Caco-2 (cell line): ENCODE measurements around the gene ISG20L2. TPM values are rescaled to one million over a fixed set of nuclear protein-coding genes. Genes with fewer than 3 reads are reported as not detected.

ENCODE experiments used
- BruUV-seq: library from RNA; stranded (reverse); fragments of 400-500 nt; replicated peaks from 2 replicates; lab custom pipeline; 2021; lab: Mats Ljungman, UMichigan
- CTCF ChIA-PET: fragments of 300-600 bp; sonication (Branson Sonifier 250); formaldehyde crosslinking; loops from one replicate; lab custom pipeline; 2022; ENCODE audit warnings: antibody characterized with exemption; lab: Charles Lee
- POLR2A ChIA-PET: fragments of 300-600 bp; sonication (Branson Sonifier 250); formaldehyde crosslinking; loops from one replicate; lab custom pipeline; 2022; ENCODE audit warnings: antibody characterized with exemption; lab: Charles Lee
- DNase-seq, 2 experiments: peaks; one replicate each; pipeline versions ENCODE4 v3.0.0 to v3.0.0-alpha.2; 2020 to 2022
- H3K27me3 ChIP-seq: replicated peaks from 2 replicates; pipeline ENCODE4 v1.6.0; 2011; ENCODE audit warnings: low read length; ENCODE audit not compliant: control insufficient read depth, insufficient read depth
- H3K36me3 ChIP-seq: 2 replicates; pipeline ENCODE4 v1.5.1; 2011; ENCODE audit warnings: low read length; ENCODE audit not compliant: control insufficient read depth, insufficient read depth
- H3K4me1 ChIP-seq: fragments of 250-450 bp; sonication (Bioruptor Pico); 2 replicates; pipeline ENCODE4 v1.5.1; 2020; ENCODE audit warnings: mild to moderate bottlenecking
- H3K4me3 ChIP-seq: 2 replicates; pipeline ENCODE4 v1.5.1; 2011; ENCODE audit warnings: low read depth, mild to moderate bottlenecking, control low read depth, low read length
- H3K9me3 ChIP-seq: fragments of 250-450 bp; sonication (Bioruptor Pico); 2 replicates; pipeline ENCODE4 v1.5.1; 2020; ENCODE audit warnings: mild to moderate bottlenecking, moderate library complexity
- H3K27ac Mint-ChIP-seq: one replicate; pipeline ENCODE4 v1.8.0; 2022; ENCODE audit warnings: mixed read lengths; ENCODE audit not compliant: unreplicated experiment
- H3K27me3 Mint-ChIP-seq: one replicate; pipeline ENCODE4 v1.8.0; 2022; ENCODE audit warnings: mixed read lengths; ENCODE audit not compliant: insufficient read depth, unreplicated experiment
- H3K36me3 Mint-ChIP-seq: one replicate; pipeline ENCODE4 v1.8.0; 2022; ENCODE audit warnings: mild to moderate bottlenecking, mixed read lengths; ENCODE audit not compliant: insufficient read depth, unreplicated experiment
- H3K4me1 Mint-ChIP-seq: one replicate; pipeline ENCODE4 v1.8.0; 2022; ENCODE audit warnings: low read depth, mixed read lengths; ENCODE audit not compliant: unreplicated experiment
- H3K4me3 Mint-ChIP-seq: one replicate; pipeline ENCODE4 v1.8.0; 2022; ENCODE audit warnings: mild to moderate bottlenecking, moderate library complexity, mixed read lengths; ENCODE audit not compliant: unreplicated experiment
- H3K9me3 Mint-ChIP-seq: one replicate; pipeline ENCODE4 v1.8.0; 2022; ENCODE audit warnings: mixed read lengths; ENCODE audit not compliant: unreplicated experiment
- intact Hi-C: fragments of 100-400 bp; cut with micrococcal nuclease; formaldehyde crosslinking; loops from one replicate; pipeline ENCODE4 v1.10.0; 2022; ENCODE audit not compliant: unreplicated experiment
- total RNA-seq: library from RNA; stranded (reverse); gene quantifications from 2 replicates; pipeline ENCODE4 v1.2.3, GENCODE V29; 2022
- TF ChIP-seq, protein P1 (sequence below), 2 experiments: fragments of 200-600 bp in 1 of 2; IDR thresholded peaks; 1 replicate in 1 of 2; 2 replicates in 1 of 2; pipeline versions ENCODE4 v1.5.1 to v1.8.0; 2011 to 2022; ENCODE audit warnings: antibody characterized with exemption in 1 of 2, control low read depth in 1 of 2, inconsistent platforms in 1 of 2, low read depth in 1 of 2, low read length in 1 of 2, mild to moderate bottlenecking in 1 of 2, moderate library complexity in 1 of 2; ENCODE audit not compliant: insufficient read depth in 1 of 2, severe bottlenecking in 1 of 2, unreplicated experiment in 1 of 2

ISG20L2 gene
- total RNA-seq, 1 experiment from 2014 or later, result 42.3 TPM

DNA sequence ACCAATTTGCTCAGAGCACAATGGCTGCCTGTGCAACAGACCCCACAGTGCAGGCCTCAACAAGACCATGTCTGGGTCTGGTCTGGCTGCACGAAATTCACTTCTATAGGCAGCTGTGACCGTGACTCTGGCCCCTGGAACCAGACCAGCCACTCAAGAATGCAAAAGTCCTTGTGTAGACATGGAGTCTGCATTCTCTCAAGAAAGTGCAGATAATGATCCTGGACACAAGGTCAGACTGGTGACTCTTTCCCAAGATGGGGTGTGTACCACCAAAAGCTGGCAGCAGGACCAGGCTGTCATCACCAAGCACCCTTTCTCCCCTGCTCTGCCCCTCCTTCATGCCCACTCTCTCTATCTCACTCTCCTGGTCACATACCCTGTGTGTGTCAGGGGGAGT is 7.4 kb downstream of the ISG20L2 start:
- TF ChIP-seq, protein P1, sequence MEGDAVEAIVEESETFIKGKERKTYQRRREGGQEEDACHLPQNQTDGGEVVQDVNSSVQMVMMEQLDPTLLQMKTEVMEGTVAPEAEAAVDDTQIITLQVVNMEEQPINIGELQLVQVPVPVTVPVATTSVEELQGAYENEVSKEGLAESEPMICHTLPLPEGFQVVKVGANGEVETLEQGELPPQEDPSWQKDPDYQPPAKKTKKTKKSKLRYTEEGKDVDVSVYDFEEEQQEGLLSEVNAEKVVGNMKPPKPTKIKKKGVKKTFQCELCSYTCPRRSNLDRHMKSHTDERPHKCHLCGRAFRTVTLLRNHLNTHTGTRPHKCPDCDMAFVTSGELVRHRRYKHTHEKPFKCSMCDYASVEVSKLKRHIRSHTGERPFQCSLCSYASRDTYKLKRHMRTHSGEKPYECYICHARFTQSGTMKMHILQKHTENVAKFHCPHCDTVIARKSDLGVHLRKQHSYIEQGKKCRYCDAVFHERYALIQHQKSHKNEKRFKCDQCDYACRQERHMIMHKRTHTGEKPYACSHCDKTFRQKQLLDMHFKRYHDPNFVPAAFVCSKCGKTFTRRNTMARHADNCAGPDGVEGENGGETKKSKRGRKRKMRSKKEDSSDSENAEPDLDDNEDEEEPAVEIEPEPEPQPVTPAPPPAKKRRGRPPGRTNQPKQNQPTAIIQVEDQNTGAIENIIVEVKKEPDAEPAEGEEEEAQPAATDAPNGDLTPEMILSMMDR (IDR thresholded peaks at IDR 0.05; ENCODE audit: insufficient read depth in 1 of 2, low read depth in 1 of 2, low read length in 1 of 2, severe bottlenecking in 1 of 2, unreplicated experiment in 1 of 2), result no peak
- ChIA-PET CTCF (interaction anchor here (1.0 to 2.1 kb wide), 2 partner anchors 14 to 31 kb away, joined by 7 to 14 read pairs; no protein-coding TSS in a partner anchor), POLR2A (no interaction called here)
- Mint-ChIP-seq H3K9me3 (no peaks in the 10 kb centered on the region), H3K27ac (no peak overlapping the region), H3K4me1 (no peaks in the 10 kb centered on the region), H3K27me3 (no peaks in the 10 kb centered on the region), H3K4me3 (no peak overlapping the region), H3K36me3 (peaks cover 22% of the 10 kb centered on the region)
- BruUV-seq, result no TSS peak
- H3K4me3 ChIP-seq, result no peak overlapping the region
- no peaks in the 10 kb centered on the region for H3K27me3 ChIP-seq
- peaks cover 5% of the 10 kb centered on the region; the same call in 1 of the 2 replicates for H3K4me1 ChIP-seq
- no peak for DNase-seq
- intact Hi-C loops, result no loop called here
- H3K9me3 ChIP-seq, result no peaks in the 10 kb centered on the region
- peaks cover 4% of the 10 kb centered on the region for H3K36me3 ChIP-seq

DNA sequence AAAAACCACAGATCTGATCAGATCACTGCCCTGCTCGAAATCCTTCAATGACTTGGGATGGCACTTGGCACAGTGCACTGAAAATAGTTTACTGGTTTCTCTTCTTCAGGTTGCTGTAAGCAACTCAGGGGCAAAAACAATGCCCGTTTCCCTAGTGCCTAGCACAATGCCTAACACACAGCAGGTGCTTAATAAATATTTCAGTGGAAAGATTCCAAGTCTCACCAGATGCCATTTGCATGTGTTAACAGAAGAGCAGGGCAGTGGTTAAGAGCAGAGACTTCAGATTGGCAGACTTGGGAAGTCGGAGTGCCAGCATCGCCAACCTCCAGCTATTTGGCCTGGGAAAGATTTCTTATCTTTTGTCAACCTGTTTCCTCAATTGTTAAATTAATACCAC is 11.2 kb downstream of the ISG20L2 start:
- intact Hi-C loops, result no loop called here
- ChIA-PET POLR2A (no interaction called here), CTCF (no interaction called here)

DNA sequence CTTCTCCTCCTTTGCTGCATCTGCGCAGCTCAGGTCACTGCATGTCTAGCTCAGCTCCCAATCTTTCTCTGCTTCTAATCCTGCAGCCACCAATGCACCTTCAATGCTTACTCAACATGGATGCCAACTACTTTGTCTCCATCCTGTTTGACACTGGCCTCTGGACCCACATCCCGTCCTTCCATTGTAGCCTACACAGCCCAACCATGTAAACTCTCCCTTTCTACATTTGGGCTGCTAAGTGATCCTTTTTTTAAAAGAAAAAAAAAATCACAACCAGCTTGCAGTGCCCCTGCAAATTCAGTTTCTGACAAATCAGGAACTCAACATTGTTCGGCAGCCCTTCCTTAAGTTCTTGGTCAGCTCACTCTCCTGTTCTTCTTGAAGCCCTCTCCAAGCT is 13.7 kb downstream of the ISG20L2 start:
- TF ChIP-seq, protein P1 (IDR thresholded peaks at IDR 0.05; ENCODE audit: insufficient read depth in 1 of 2, low read depth in 1 of 2, low read length in 1 of 2, severe bottlenecking in 1 of 2, unreplicated experiment in 1 of 2), result no peak
- H3K36me3 Mint-ChIP-seq, result peaks cover 18% of the 10 kb centered on the region
- no TSS peak for BruUV-seq
- H3K4me1 ChIP-seq, result peaks cover 6% of the 10 kb centered on the region
- ChIA-PET CTCF (interaction anchor here (1.1 to 3.6 kb wide), 3 partner anchors 8 to 25 kb away, joined by 3 to 19 read pairs (median 7); no protein-coding TSS in a partner anchor), POLR2A (interaction anchor here (0.5 to 1.8 kb wide), 2 partner anchors 14 to 71 kb away, joined by 4 to 8 read pairs; partner anchors contain the start of genes ISG20L2 and METTL25B)
- no peaks in the 10 kb centered on the region for H3K36me3 ChIP-seq
- H3K4me3 ChIP-seq, result no peak overlapping the region
- no peaks in the 10 kb centered on the region for H3K27me3 Mint-ChIP-seq
- H3K27me3 ChIP-seq, result no peaks in the 10 kb centered on the region
- intact Hi-C loops, result no loop called here
- no peaks in the 10 kb centered on the region for H3K9me3 ChIP-seq
- no peaks in the 10 kb centered on the region for H3K9me3 Mint-ChIP-seq
- H3K27ac Mint-ChIP-seq, result no peak overlapping the region
- H3K4me1 Mint-ChIP-seq, result no peaks in the 10 kb centered on the region
- no peak for DNase-seq
- no peak overlapping the region for H3K4me3 Mint-ChIP-seq

More for the DNA sequence above, 11.2 kb downstream of the ISG20L2 start:
- no peaks in the 10 kb centered on the region for H3K9me3 Mint-ChIP-seq
- TF ChIP-seq, protein P1 (IDR thresholded peaks at IDR 0.05; ENCODE audit: insufficient read depth in 1 of 2, low read depth in 1 of 2, low read length in 1 of 2, severe bottlenecking in 1 of 2, unreplicated experiment in 1 of 2), result no peak
- DNase-seq, result no peak
- no TSS peak for BruUV-seq
- Histone ChIP-seq H3K36me3 (no peaks in the 10 kb centered on the region; the same call in 1 of the 2 replicates), H3K9me3 (no peaks in the 10 kb centered on the region), H3K4me3 (no peak overlapping the region), H3K4me1 (peaks cover 2% of the 10 kb centered on the region), H3K27me3 (no peaks in the 10 kb centered on the region)
- no peak overlapping the region for H3K27ac Mint-ChIP-seq
- H3K36me3 Mint-ChIP-seq, result peaks cover 31% of the 10 kb centered on the region
- H3K4me3 Mint-ChIP-seq, result no peak overlapping the region
- H3K27me3 Mint-ChIP-seq, result no peaks in the 10 kb centered on the region
- H3K4me1 Mint-ChIP-seq, result no peaks in the 10 kb centered on the region
